NT2/D1 (cell line): ENCODE measurements around the gene TFAP2E.
"Not testable (repeated sequence)": the region's sequence is repeated elsewhere in the genome, so short reads cannot be mapped to it uniquely, and the experiment has no call there.

Experiments used
- YY1 ChIP-seq: IDR thresholded peaks from 2 replicates; pipeline ENCODE4 v1.6.1; 2011; ENCODE audit not compliant: insufficient read length, insufficient read depth
- ZNF274 ChIP-seq: IDR thresholded peaks from 2 replicates; pipeline ENCODE4 v1.6.1; 2011; ENCODE audit warnings: mild to moderate bottlenecking, low read depth, low read length

GRCh38 chr1:35585805-35586204, 12.7 kb downstream of the TFAP2E start:
- TF ChIP-seq ZNF274, YY1: not testable (repeated sequence)
